Spleen (tissue), 7 donors: ENCODE results near the gene PLA2G10.

Source experiments
- POLR2AphosphoS5 ChIP-seq, 3 donors: sonication (generic); formaldehyde crosslinking; IDR thresholded peaks; one replicate each; pipeline ENCODE4 v1.5.1; 2017; ENCODE audit warnings: antibody characterized with exemption in 3 of 3
- TF ChIP-seq, protein P1 (sequence below), 11 experiments: fragments of 200-600 bp in 7 of 11; fragments of 450-650 bp in 4 of 11; sonication (generic) in 4 of 11; IDR thresholded peaks in 8 of 11; conservative IDR thresholded peaks in 3 of 11; 1 replicate in 7 of 11; 2 replicates in 4 of 11; pipeline versions ENCODE4 v1.4.0 to v1.8.0; 2016 to 2021; ENCODE audit warnings: antibody characterized with exemption in 11 of 11, inconsistent platforms in 4 of 11, mild to moderate bottlenecking in 1 of 11
- donor health status: DM: no; HTN: no; CAD: no; lungs with moderate emphysema.
- donor health status: DM: no; HTN: no; CAD: no.
- donor health status: DM: no; HTN: no; CAD: no.

DNA sequence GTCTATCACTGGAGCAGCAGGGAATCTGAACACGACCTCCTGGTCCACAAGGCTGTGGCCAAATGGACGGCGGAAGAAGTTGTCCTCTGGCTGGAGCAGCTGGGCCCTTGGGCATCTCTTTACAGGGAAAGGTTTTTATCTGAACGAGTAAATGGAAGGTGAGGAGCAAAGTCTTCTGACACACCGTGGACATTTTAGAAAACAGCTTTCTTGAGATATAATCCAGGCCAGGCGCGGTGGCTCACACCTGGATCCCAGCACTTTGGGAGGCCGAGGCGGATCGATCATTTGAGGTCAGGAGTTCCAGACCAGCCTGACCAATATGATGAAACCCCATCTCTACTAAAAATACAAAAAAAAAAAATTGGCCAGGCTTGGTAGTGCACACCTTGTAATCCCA is 44.3 kb downstream of the PLA2G10 start:
- TF ChIP-seq, protein P1, sequence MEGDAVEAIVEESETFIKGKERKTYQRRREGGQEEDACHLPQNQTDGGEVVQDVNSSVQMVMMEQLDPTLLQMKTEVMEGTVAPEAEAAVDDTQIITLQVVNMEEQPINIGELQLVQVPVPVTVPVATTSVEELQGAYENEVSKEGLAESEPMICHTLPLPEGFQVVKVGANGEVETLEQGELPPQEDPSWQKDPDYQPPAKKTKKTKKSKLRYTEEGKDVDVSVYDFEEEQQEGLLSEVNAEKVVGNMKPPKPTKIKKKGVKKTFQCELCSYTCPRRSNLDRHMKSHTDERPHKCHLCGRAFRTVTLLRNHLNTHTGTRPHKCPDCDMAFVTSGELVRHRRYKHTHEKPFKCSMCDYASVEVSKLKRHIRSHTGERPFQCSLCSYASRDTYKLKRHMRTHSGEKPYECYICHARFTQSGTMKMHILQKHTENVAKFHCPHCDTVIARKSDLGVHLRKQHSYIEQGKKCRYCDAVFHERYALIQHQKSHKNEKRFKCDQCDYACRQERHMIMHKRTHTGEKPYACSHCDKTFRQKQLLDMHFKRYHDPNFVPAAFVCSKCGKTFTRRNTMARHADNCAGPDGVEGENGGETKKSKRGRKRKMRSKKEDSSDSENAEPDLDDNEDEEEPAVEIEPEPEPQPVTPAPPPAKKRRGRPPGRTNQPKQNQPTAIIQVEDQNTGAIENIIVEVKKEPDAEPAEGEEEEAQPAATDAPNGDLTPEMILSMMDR (IDR thresholded peaks at IDR 0.05 in 8 of 11, conservative IDR thresholded peaks at IDR 0.05 in 3 of 11): no peak
- no peak for TF ChIP-seq POLR2AphosphoS5 (IDR thresholded peaks at IDR 0.05)
